ENCODE results near the gene FIGLA.

DNA sequence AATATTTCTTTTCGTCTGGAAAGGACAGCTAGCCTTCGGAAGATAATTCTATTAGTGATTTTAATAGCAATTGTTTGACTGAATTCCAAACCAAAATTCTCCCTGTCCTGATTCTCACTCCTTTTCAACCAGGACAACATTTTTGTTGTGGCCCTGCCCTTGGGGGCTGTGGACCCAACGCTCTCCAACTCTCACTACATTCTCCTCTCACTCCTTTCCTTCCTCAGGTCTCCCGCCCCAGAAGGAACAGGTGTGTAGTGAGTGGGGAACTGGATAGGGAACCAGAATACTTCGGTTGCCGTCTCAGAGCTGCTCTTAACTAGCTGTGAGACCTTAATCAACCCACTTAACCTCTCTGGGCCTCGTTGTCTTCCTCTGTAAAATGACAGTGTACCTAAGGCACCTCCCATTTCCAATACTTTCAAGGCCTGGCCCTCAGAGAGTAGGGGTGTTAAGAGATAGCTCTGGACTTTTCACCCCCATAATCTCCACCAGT lies 21.8 kb downstream of the FIGLA start:
- TF ChIP-seq, protein P1, sequence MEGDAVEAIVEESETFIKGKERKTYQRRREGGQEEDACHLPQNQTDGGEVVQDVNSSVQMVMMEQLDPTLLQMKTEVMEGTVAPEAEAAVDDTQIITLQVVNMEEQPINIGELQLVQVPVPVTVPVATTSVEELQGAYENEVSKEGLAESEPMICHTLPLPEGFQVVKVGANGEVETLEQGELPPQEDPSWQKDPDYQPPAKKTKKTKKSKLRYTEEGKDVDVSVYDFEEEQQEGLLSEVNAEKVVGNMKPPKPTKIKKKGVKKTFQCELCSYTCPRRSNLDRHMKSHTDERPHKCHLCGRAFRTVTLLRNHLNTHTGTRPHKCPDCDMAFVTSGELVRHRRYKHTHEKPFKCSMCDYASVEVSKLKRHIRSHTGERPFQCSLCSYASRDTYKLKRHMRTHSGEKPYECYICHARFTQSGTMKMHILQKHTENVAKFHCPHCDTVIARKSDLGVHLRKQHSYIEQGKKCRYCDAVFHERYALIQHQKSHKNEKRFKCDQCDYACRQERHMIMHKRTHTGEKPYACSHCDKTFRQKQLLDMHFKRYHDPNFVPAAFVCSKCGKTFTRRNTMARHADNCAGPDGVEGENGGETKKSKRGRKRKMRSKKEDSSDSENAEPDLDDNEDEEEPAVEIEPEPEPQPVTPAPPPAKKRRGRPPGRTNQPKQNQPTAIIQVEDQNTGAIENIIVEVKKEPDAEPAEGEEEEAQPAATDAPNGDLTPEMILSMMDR (conservative IDR thresholded peaks at IDR 0.05 in 1 of 2, IDR thresholded peaks at IDR 0.05 in 1 of 2; ENCODE audit: low read depth in 1 of 2, low read length in 2 of 2) = no peak
- no peak for TF ChIP-seq EZH2 (IDR thresholded peaks at IDR 0.05; ENCODE audit: low read length, missing control alignments)
